SK-N-SH treated with all-trans-retinoic acid at 6 μM for 48 hours (cell line): Measurements from ENCODE around the gene GNPTAB.
"Not testable (repeated sequence)": the region's sequence is repeated elsewhere in the genome, so short reads cannot be mapped to it uniquely, and the experiment has no call there.

ENCODE experiments used
- ATAC-seq: fragments of 200-7000 bp; cut with Tn5 transposase; 3 replicates; pipeline ENCODE4 v1.9.1; 2020; ENCODE audit warnings: mild to moderate bottlenecking, moderate library complexity
- ARNTL ChIP-seq: fragments of 450-650 bp; formaldehyde crosslinking; IDR thresholded peaks from 2 replicates; pipeline ENCODE4 v1.5.0; 2020; ENCODE audit warnings: low read depth, mild to moderate bottlenecking, moderate library complexity, borderline replicate concordance
- CSDC2 ChIP-seq: fragments of 250-450 bp; sonication (Bioruptor Pico); IDR thresholded peaks from 2 replicates; pipeline ENCODE4 v1.5.0; 2020; ENCODE audit warnings: mild to moderate bottlenecking, moderate library complexity
- ESRRG ChIP-seq: fragments of 250-450 bp; sonication (Bioruptor Pico); IDR thresholded peaks from 2 replicates; pipeline ENCODE4 v1.6.1; 2021; ENCODE audit warnings: mild to moderate bottlenecking
- GLIS3 ChIP-seq: fragments of 250-450 bp; sonication (Bioruptor Pico); IDR thresholded peaks from 2 replicates; pipeline ENCODE4 v1.5.0; 2020; ENCODE audit warnings: mild to moderate bottlenecking, moderate library complexity
- ISL1 ChIP-seq: fragments of 250-450 bp; sonication (Bioruptor Pico); IDR thresholded peaks from 2 replicates; pipeline ENCODE4 v2.1.2; 2022; ENCODE audit warnings: mild to moderate bottlenecking, moderate library complexity
- OSR1 ChIP-seq: fragments of 250-450 bp; sonication (Bioruptor Pico); IDR thresholded peaks from 2 replicates; pipeline ENCODE4 v1.8.0; 2022; ENCODE audit warnings: moderate library complexity, mild to moderate bottlenecking, inconsistent platforms
- PATZ1 ChIP-seq: fragments of 250-450 bp; sonication (Bioruptor Pico); IDR thresholded peaks from 2 replicates; pipeline ENCODE4 v1.8.0; 2020; ENCODE audit warnings: mild to moderate bottlenecking, moderate library complexity, borderline replicate concordance
- RARB ChIP-seq: fragments of 250-450 bp; sonication (Bioruptor Pico); IDR thresholded peaks from 2 replicates; pipeline ENCODE4 v1.8.0; 2021; ENCODE audit warnings: mild to moderate bottlenecking, moderate library complexity
- SNAI2 ChIP-seq: fragments of 250-450 bp; sonication (Bioruptor Pico); IDR thresholded peaks from 2 replicates; pipeline ENCODE4 v1.5.0; 2020; ENCODE audit warnings: mild to moderate bottlenecking, moderate library complexity
- TCF4 ChIP-seq: fragments of 250-450 bp; sonication (Bioruptor Pico); IDR thresholded peaks from 2 replicates; pipeline ENCODE4 v1.8.0; 2021; ENCODE audit warnings: mild to moderate bottlenecking, moderate library complexity, borderline replicate concordance
- TOX ChIP-seq: fragments of 250-450 bp; sonication (Bioruptor Pico); IDR thresholded peaks from 2 replicates; pipeline ENCODE4 v1.8.0; 2021; ENCODE audit warnings: mild to moderate bottlenecking, moderate library complexity, borderline replicate concordance
- TSHZ2 ChIP-seq: fragments of 250-450 bp; sonication (Bioruptor Pico); IDR thresholded peaks from 2 replicates; pipeline ENCODE4 v1.5.0; 2020; ENCODE audit warnings: mild to moderate bottlenecking, moderate library complexity
- ZC3H10 ChIP-seq: fragments of 250-450 bp; sonication (Bioruptor Pico); IDR thresholded peaks from 2 replicates; pipeline ENCODE4 v1.5.1; 2021; ENCODE audit warnings: mild to moderate bottlenecking, moderate library complexity
- ZFP3 ChIP-seq: fragments of 250-450 bp; sonication (Bioruptor Pico); IDR thresholded peaks from 2 replicates; pipeline ENCODE4 v1.5.0; 2020; ENCODE audit warnings: mild to moderate bottlenecking, moderate library complexity
- ZFP30 ChIP-seq: fragments of 450-650 bp; formaldehyde crosslinking; IDR thresholded peaks from 2 replicates; pipeline ENCODE4 v1.5.0; 2022; ENCODE audit warnings: mild to moderate bottlenecking, moderate library complexity
- ZNF565 ChIP-seq: fragments of 450-650 bp; formaldehyde crosslinking; conservative IDR thresholded peaks from 2 replicates; pipeline ENCODE4 v1.5.0; 2020; ENCODE audit warnings: low read depth, mild to moderate bottlenecking, moderate library complexity
- ZNF70 ChIP-seq: fragments of 450-650 bp; formaldehyde crosslinking; IDR thresholded peaks from 2 replicates; pipeline ENCODE4 v1.5.0; 2020; ENCODE audit warnings: mild to moderate bottlenecking, moderate library complexity
- ZNF8 ChIP-seq: fragments of 450-650 bp; formaldehyde crosslinking; IDR thresholded peaks from 2 replicates; pipeline ENCODE4 v1.5.0; 2020; ENCODE audit warnings: mild to moderate bottlenecking, moderate library complexity
- TF ChIP-seq, protein P1 (sequence below): fragments of 250-450 bp; sonication (Bioruptor Pico); IDR thresholded peaks from 2 replicates; pipeline ENCODE4 v1.5.1; 2021; ENCODE audit warnings: mild to moderate bottlenecking, moderate library complexity
- TF ChIP-seq, protein P2 (sequence below): fragments of 250-450 bp; sonication (Bioruptor Pico); IDR thresholded peaks from 2 replicates; pipeline ENCODE4 v1.8.0; 2021; ENCODE audit warnings: low read depth, mild to moderate bottlenecking, moderate library complexity, borderline replicate concordance

The GNPTAB gene

DNA sequence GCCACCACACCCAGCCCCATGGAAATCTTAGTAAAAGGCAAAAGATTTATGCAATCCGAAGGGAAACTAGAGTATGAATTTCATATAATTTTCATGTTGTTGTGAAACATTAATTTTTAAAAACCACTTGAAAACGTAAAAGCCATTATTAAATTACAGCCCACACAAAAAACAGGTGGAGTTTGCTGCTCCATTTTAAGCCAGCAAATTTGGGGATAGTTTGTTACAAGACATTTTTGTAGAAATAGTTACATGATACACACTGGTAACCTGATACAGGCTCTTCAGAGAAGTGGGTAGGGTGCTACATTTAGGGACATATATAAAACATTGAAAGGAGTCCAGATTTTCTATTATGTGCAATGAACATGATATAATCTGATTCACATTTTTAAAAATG is 17.6 kb downstream of the GNPTAB start:
- no peak for TF ChIP-seq ZC3H10 (CRISPR knock-in tag)
- no peak for TF ChIP-seq TOX
- TF ChIP-seq OSR1 (CRISPR knock-in tag): no peak
- no peak for ATAC-seq

GRCh38 chr12:101812716-101813115 is 18.0 kb downstream of the GNPTAB start:
- ATAC-seq: not testable (repeated sequence)

DNA sequence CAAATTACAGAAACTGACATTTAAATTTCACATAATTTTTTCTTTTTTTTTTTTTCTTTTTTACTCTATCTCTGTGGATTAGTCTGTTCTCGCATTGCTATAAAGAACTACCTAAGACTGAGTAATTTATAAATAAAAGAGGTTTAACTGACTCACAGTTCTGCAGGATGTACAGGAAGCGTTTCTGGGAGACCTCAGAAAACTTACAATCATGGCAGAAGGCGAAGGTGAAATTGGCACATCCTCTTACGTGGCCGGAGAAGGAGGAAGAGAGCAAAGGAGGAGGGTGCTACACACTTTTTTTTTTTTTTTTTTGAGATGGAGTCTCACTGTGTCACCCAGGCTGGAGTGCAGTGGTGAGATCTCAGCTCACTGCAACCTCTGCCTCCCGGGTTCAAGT is 19.4 kb downstream of the GNPTAB start:
- ATAC-seq: not testable (repeated sequence)

- TF ChIP-seq ZNF70 (no peak), ARNTL (CRISPR knock-in tag) (no peak), ZNF8 (no peak), ZFP30 (CRISPR knock-in tag) (no peak), TCF4 (CRISPR knock-in tag) (no peak), SNAI2 (no peak), PATZ1 (CRISPR knock-in tag) (no peak), RARB (CRISPR knock-in tag) (no peak), OSR1 (CRISPR knock-in tag) (no peak)
- TF ChIP-seq, protein P1, sequence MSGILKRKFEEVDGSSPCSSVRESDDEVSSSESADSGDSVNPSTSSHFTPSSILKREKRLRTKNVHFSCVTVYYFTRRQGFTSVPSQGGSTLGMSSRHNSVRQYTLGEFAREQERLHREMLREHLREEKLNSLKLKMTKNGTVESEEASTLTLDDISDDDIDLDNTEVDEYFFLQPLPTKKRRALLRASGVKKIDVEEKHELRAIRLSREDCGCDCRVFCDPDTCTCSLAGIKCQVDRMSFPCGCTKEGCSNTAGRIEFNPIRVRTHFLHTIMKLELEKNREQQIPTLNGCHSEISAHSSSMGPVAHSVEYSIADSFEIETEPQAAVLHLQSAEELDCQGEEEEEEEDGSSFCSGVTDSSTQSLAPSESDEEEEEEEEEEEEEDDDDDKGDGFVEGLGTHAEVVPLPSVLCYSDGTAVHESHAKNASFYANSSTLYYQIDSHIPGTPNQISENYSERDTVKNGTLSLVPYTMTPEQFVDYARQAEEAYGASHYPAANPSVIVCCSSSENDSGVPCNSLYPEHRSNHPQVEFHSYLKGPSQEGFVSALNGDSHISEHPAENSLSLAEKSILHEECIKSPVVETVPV (CRISPR knock-in tag): no peak
- no peak for ATAC-seq
Measured at GRCh38 chr12:101809208-101809607, 21.6 kb downstream of the GNPTAB start.

DNA sequence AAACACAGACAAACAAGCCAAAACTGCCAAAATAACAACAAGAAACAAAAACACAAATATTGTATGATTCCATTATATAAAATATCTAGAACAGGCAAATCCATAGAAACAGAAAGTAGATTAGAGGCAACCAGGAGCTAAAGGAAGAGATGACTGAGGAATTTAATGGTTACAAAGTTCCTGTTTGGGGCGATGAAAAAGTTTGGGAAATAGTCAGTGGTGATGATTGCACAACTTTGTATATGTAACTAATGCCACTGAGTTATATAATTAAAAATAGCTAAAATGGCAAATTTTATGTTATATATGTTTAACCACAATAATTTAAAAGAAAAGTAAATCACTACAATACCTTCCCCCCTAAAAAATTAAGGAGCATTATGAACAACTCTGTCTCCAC is 24.5 kb downstream of the GNPTAB start:
- no peak for ATAC-seq
- TF ChIP-seq, protein P1 (CRISPR knock-in tag): no peak
- TF ChIP-seq ZFP30 (CRISPR knock-in tag) (no peak), ZFP3 (CRISPR knock-in tag) (no peak), SNAI2 (no peak), ZC3H10 (CRISPR knock-in tag) (no peak), ZNF565 (no peak), OSR1 (CRISPR knock-in tag) (no peak), ESRRG (no peak), CSDC2 (CRISPR knock-in tag) (no peak), ZNF70 (no peak), ZNF8 (no peak), TCF4 (CRISPR knock-in tag) (no peak), RARB (CRISPR knock-in tag) (no peak), GLIS3 (no peak)
- TF ChIP-seq, protein P2, sequence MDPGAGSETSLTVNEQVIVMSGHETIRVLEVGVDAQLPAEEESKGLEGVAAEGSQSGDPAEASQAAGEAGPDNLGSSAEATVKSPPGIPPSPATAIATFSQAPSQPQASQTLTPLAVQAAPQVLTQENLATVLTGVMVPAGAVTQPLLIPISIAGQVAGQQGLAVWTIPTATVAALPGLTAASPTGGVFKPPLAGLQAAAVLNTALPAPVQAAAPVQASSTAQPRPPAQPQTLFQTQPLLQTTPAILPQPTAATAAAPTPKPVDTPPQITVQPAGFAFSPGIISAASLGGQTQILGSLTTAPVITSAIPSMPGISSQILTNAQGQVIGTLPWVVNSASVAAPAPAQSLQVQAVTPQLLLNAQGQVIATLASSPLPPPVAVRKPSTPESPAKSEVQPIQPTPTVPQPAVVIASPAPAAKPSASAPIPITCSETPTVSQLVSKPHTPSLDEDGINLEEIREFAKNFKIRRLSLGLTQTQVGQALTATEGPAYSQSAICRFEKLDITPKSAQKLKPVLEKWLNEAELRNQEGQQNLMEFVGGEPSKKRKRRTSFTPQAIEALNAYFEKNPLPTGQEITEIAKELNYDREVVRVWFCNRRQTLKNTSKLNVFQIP (CRISPR knock-in tag): no peak

DNA sequence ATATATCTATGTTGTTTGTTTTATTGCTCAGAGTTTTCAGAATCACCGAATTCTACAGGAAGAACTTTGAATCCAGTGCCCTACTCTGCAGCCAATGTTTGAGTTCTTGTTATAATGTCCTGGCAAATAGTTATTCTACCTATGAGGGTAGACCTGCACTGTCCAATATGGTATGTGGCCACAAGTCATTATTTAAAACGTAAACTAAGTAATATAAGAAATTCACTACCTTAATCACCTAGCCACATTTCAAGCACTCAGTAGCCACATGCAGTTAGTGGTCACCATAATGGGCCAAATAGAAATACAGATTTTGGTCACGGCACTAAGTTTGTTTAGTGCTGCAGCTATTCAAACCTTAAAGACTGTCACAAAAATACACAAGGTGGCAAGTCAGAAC is 26.4 kb downstream of the GNPTAB start:
- no peak for ATAC-seq
- no peak for TF ChIP-seq ISL1 (CRISPR knock-in tag)
- TF ChIP-seq GLIS3: no peak
- TF ChIP-seq PATZ1 (CRISPR knock-in tag): no peak
- no peak for TF ChIP-seq ARNTL (CRISPR knock-in tag)
- no peak for TF ChIP-seq TSHZ2 (CRISPR knock-in tag)
- no peak for TF ChIP-seq ZNF565
- TF ChIP-seq, protein P2 (CRISPR knock-in tag): no peak
- TF ChIP-seq CSDC2 (CRISPR knock-in tag): no peak
- no peak for TF ChIP-seq ZNF8
- no peak for TF ChIP-seq OSR1 (CRISPR knock-in tag)
